ENCODE measurements around the gene LSM6.

The LSM6 gene

GRCh38 chr4:146191766-146192458 is 16.4 kb downstream of the LSM6 start:
- TF ChIP-seq CTCF (conservative IDR thresholded peaks at IDR 0.05; ENCODE audit: low read depth, low read length), result no peak
- H3K79me2 ChIP-seq (ENCODE audit: insufficient read depth, low read depth), result no peaks in the 10 kb centered on the region

GRCh38 chr4:146193628-146194027 is 18.1 kb downstream of the LSM6 start:
- no peaks in the 10 kb centered on the region for H3K27me3 ChIP-seq (ENCODE audit: insufficient read depth, low read depth)
- no peaks in the 10 kb centered on the region; the same call in 1 of the 2 replicates for H3K36me3 ChIP-seq (ENCODE audit: insufficient read depth)
- H3K27ac ChIP-seq, result no peak overlapping the region
- no peak overlapping the region for H3K9ac ChIP-seq
- no peak overlapping the region for H3K4me2 ChIP-seq
- no peaks in the 10 kb centered on the region for H3K4me1 ChIP-seq (ENCODE audit: low read depth, poor library complexity, severe bottlenecking)
- no peak overlapping the region for H3K4me3 ChIP-seq (IDR thresholded peaks at IDR 0.05; ENCODE audit: insufficient read depth, low read depth, low read length)
- H2AFZ ChIP-seq (ENCODE audit: low read depth), result no peak overlapping the region
- no peak for TF ChIP-seq CTCF (conservative IDR thresholded peaks at IDR 0.05; ENCODE audit: low read depth, low read length)
- H3K79me2 ChIP-seq (ENCODE audit: insufficient read depth, low read depth), result no peaks in the 10 kb centered on the region
- H4K20me1 ChIP-seq (ENCODE audit: insufficient read depth), result no peaks in the 10 kb centered on the region

More at GRCh38 chr4:146191766-146192458, 16.4 kb downstream of the LSM6 start:
- no peaks in the 10 kb centered on the region; the same call in 1 of the 2 replicates for H3K36me3 ChIP-seq (ENCODE audit: insufficient read depth)
- H3K4me1 ChIP-seq (ENCODE audit: low read depth, poor library complexity, severe bottlenecking), result no peaks in the 10 kb centered on the region
- no peak overlapping the region for H3K4me3 ChIP-seq (IDR thresholded peaks at IDR 0.05; ENCODE audit: insufficient read depth, low read depth, low read length)
- no peaks in the 10 kb centered on the region for H4K20me1 ChIP-seq (ENCODE audit: insufficient read depth)
- H3K4me2 ChIP-seq, result no peak overlapping the region
- H3K9ac ChIP-seq, result no peak overlapping the region
- no peak overlapping the region for H3K27ac ChIP-seq
- H3K27me3 ChIP-seq (ENCODE audit: insufficient read depth, low read depth), result no peaks in the 10 kb centered on the region
- no peak overlapping the region for H2AFZ ChIP-seq (ENCODE audit: low read depth)

- Histone ChIP-seq H3K27me3 (ENCODE audit: insufficient read depth, low read depth) (no peaks in the 10 kb centered on the region), H3K4me3 (IDR thresholded peaks at IDR 0.05; ENCODE audit: insufficient read depth, low read depth, low read length) (no peak overlapping the region), H3K36me3 (ENCODE audit: insufficient read depth) (no peaks in the 10 kb centered on the region; the same call in 1 of the 2 replicates), H3K27ac (no peak overlapping the region), H3K4me2 (no peak overlapping the region), H2AFZ (ENCODE audit: low read depth) (no peak overlapping the region), H3K4me1 (ENCODE audit: low read depth, poor library complexity, severe bottlenecking) (no peaks in the 10 kb centered on the region), H3K9ac (no peak overlapping the region), H3K79me2 (ENCODE audit: insufficient read depth, low read depth) (no peaks in the 10 kb centered on the region), H4K20me1 (ENCODE audit: insufficient read depth) (no peaks in the 10 kb centered on the region)
- TF ChIP-seq CTCF (conservative IDR thresholded peaks at IDR 0.05; ENCODE audit: low read depth, low read length), result no peak
Measured at GRCh38 chr4:146194212-146194611, 18.7 kb downstream of the LSM6 start.

GRCh38 chr4:146202665-146203064 is 27.1 kb downstream of the LSM6 start:
- H3K9ac ChIP-seq, result no peak overlapping the region
- no peaks in the 10 kb centered on the region for H3K4me1 ChIP-seq (ENCODE audit: low read depth, poor library complexity, severe bottlenecking)
- no peak overlapping the region for H3K4me2 ChIP-seq
- H3K4me3 ChIP-seq (IDR thresholded peaks at IDR 0.05; ENCODE audit: insufficient read depth, low read depth, low read length), result no peak overlapping the region
- no peak for TF ChIP-seq CTCF (conservative IDR thresholded peaks at IDR 0.05; ENCODE audit: low read depth, low read length)
- no peaks in the 10 kb centered on the region for H3K27me3 ChIP-seq (ENCODE audit: insufficient read depth, low read depth)
- H4K20me1 ChIP-seq (ENCODE audit: insufficient read depth), result no peaks in the 10 kb centered on the region
- H3K27ac ChIP-seq, result no peak overlapping the region
- H3K36me3 ChIP-seq (ENCODE audit: insufficient read depth), result no peaks in the 10 kb centered on the region
- no peak overlapping the region for H2AFZ ChIP-seq (ENCODE audit: low read depth)
- H3K79me2 ChIP-seq (ENCODE audit: insufficient read depth, low read depth), result no peaks in the 10 kb centered on the region

Measured in KMS-11 (cell line).